Osteocyte (in vitro differentiated cells): ENCODE results near the gene ZNF784. TPM values are rescaled to one million over a fixed set of nuclear protein-coding genes. Genes with fewer than 3 reads are reported as not detected.

Experiments
- DNase-seq: peaks from one replicate; pipeline ENCODE4 v3.0.0; 2021; ENCODE audit warnings: mixed read lengths; ENCODE audit not compliant: unreplicated experiment; ENCODE audit errors: extremely low spot score
- H3K27ac Mint-ChIP-seq: one replicate; pipeline ENCODE4 v1.8.0; 2021; ENCODE audit warnings: mild to moderate bottlenecking, mixed read lengths; ENCODE audit not compliant: unreplicated experiment
- H3K27me3 Mint-ChIP-seq: one replicate; pipeline ENCODE4 v1.8.0; 2021; ENCODE audit warnings: mixed read lengths; ENCODE audit not compliant: unreplicated experiment
- H3K36me3 Mint-ChIP-seq: one replicate; pipeline ENCODE4 v1.8.0; 2021; ENCODE audit warnings: mixed read lengths; ENCODE audit not compliant: unreplicated experiment
- H3K4me1 Mint-ChIP-seq: one replicate; pipeline ENCODE4 v1.8.0; 2021; ENCODE audit warnings: mixed read lengths; ENCODE audit not compliant: unreplicated experiment
- H3K4me3 Mint-ChIP-seq: one replicate; pipeline ENCODE4 v1.8.0; 2021; ENCODE audit warnings: mild to moderate bottlenecking, moderate library complexity, mixed read lengths; ENCODE audit not compliant: unreplicated experiment
- H3K9me3 Mint-ChIP-seq: one replicate; pipeline ENCODE4 v1.8.0; 2021; ENCODE audit warnings: mixed read lengths; ENCODE audit not compliant: unreplicated experiment
- total RNA-seq: library from RNA; stranded (reverse); gene quantifications from 2 replicates; pipeline ENCODE4 v1.2.1, GENCODE V29; 2021
- TF ChIP-seq, protein P1 (sequence below): fragments of 200-600 bp; sonication (generic); IDR thresholded peaks from 2 replicates; pipeline ENCODE4 v1.5.0; 2021; ENCODE audit warnings: antibody characterized with exemption, mild to moderate bottlenecking, moderate library complexity

The ZNF784 gene
- total RNA-seq, 1 donor from 2014 or later: 9.6 TPM

DNA sequence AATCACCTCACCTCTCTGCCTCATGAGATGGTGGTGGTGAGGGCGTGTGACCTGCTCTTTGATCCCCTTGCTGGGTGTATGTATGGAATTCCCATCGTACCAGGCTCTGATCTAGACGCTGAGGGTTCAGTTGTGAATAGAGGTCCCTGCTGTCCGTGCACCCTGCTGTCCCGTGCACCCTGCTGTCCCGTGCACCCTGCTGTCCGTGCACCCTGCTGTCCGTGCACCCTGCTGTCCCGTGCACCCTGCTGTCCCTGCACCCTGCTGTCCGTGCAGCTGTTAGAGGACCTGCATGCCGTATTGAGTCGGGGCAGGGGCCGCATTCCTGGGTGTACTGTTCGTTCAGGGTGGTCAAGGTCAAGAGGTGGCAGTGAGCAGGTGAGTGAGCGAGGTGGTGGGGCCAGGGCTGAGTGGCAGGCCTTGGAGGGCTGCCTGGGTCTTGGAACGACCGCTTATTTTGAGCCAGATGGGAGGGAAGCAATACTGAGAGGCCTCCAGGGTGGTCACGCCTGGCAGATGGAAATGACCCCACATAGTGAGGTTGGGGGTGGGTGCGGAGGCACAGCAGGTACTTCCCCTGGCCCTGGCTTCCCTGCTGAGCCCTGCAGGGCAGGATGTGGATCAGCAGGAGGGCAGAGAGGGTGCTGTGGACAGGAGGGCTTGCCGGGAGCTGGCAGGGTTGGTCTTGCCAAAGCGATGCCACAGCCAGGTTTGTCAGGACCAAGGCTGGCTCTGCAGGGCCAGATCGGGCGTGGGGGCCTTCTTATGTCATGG, 46.1 kb upstream of the ZNF784 start:
- TF ChIP-seq, protein P1, sequence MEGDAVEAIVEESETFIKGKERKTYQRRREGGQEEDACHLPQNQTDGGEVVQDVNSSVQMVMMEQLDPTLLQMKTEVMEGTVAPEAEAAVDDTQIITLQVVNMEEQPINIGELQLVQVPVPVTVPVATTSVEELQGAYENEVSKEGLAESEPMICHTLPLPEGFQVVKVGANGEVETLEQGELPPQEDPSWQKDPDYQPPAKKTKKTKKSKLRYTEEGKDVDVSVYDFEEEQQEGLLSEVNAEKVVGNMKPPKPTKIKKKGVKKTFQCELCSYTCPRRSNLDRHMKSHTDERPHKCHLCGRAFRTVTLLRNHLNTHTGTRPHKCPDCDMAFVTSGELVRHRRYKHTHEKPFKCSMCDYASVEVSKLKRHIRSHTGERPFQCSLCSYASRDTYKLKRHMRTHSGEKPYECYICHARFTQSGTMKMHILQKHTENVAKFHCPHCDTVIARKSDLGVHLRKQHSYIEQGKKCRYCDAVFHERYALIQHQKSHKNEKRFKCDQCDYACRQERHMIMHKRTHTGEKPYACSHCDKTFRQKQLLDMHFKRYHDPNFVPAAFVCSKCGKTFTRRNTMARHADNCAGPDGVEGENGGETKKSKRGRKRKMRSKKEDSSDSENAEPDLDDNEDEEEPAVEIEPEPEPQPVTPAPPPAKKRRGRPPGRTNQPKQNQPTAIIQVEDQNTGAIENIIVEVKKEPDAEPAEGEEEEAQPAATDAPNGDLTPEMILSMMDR: no peak
- H3K36me3 Mint-ChIP-seq: peaks cover 22% of the 10 kb centered on the region
- peaks cover 18% of the 10 kb centered on the region for H3K4me1 Mint-ChIP-seq
- DNase-seq: peak; percentile 92
- no peak overlapping the region for H3K27ac Mint-ChIP-seq
- no peaks in the 10 kb centered on the region for H3K9me3 Mint-ChIP-seq
- H3K27me3 Mint-ChIP-seq: no peaks in the 10 kb centered on the region
- H3K4me3 Mint-ChIP-seq: no peak overlapping the region

DNA sequence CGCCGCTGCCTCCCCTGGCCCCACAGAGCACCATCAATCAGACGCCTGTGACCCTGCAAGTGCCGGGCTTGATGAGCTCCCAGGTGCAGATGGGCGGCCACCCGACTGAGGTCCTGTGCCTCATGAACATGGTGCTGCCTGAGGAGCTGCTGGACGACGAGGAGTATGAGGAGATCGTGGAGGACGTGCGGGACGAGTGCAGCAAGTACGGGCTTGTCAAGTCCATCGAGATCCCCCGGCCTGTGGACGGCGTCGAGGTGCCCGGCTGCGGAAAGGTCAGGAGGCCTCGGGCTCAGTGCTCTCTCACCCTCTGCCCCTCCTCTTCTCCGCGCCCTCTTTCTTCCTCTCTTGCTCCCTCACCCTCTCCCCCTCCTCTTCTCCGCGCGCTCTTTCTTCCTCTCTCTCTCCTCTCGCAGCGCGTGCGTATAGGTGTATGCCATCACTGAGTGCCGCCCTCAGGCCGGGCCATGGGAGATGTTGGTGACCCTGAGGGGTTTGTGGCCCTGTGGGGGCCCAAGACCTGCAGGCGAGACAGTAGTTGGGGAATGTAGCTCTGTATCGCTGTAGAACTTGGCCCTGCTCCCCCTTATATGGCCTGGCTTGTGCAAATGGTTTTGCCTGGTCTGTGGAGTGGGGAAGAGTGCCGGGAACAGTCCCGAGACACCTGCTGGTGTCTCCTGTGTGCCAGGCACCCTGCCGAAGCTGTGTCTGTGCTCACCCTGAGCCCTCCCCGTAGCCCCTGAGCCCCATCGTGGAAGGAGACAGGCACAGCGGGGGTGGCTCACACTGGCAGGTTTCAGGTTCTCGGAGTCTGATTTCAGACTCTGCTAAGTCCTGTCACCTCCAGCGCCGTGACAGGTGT, 45.3 kb upstream of the ZNF784 start:
- peaks cover 17% of the 10 kb centered on the region for H3K4me1 Mint-ChIP-seq
- H3K27me3 Mint-ChIP-seq: no peaks in the 10 kb centered on the region
- H3K4me3 Mint-ChIP-seq: no peak overlapping the region
- H3K27ac Mint-ChIP-seq: no peak overlapping the region
- DNase-seq: no peak
- TF ChIP-seq, protein P1: no peak
- no peaks in the 10 kb centered on the region for H3K9me3 Mint-ChIP-seq
- peaks cover 22% of the 10 kb centered on the region for H3K36me3 Mint-ChIP-seq

DNA sequence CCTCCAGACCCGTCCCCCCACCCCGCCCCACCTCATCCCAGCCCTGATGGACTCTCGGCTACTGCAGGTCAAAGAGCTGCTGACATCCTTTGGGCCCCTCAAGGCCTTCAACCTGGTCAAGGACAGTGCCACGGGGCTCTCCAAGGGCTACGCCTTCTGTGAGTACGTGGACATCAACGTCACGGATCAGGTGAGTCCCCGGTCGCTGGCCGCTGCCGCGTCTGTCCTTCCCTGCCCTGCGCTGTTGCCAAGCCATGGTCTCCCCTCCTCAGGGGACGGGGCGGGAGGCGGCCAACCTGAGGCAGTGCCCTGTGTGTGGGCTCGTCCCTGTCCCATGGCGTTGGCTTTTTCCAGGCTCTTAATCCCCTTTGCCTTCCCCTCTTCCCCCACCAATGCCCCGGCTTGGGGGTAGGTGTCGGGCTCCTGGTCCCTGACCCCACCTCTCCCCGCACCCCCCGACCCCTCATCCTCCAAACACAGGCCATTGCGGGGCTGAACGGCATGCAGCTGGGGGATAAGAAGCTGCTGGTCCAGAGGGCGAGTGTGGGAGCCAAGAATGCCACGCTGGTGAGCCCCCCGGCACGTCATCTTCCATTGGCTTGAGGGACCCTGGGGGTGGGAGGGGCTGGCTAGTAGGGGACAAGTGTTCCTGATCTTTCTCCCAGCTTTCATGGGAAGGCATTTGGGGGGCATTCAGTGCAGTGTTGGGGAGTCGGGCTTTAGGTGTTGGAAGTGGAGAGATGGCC, 44.4 kb upstream of the ZNF784 start:
- no peaks in the 10 kb centered on the region for H3K27me3 Mint-ChIP-seq

DNA sequence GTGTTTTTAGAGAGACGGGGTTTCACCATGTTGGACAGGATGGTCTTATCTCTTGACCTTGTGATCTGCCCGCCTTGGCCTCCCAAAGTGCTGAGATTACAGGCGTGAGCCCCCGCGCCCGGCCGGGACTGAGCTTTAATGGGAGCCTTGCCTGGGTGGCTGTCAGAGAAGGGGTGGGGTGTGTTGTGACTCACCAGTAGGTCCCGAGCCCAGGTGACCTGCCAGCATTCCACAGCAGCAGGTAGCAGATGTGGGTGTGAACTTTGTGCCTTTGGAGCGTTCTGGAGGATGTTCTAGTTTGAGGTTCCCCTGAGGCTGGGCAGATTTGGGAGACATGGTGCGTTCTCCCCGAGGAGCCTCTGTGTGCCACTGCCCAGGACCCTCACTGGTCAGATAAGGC, 43.6 kb upstream of the ZNF784 start:
- Mint-ChIP-seq H3K9me3 (no peaks in the 10 kb centered on the region), H3K36me3 (peaks cover 33% of the 10 kb centered on the region), H3K4me1 (peaks cover 12% of the 10 kb centered on the region), H3K27me3 (no peaks in the 10 kb centered on the region), H3K4me3 (no peak overlapping the region), H3K27ac (no peak overlapping the region)
- DNase-seq: no peak
- TF ChIP-seq, protein P1: no peak

More for the DNA sequence above, 44.4 kb upstream of the ZNF784 start:
- DNase-seq: no peak
- H3K27ac Mint-ChIP-seq: no peak overlapping the region
- peaks cover 27% of the 10 kb centered on the region for H3K36me3 Mint-ChIP-seq
- TF ChIP-seq, protein P1: no peak
- H3K4me1 Mint-ChIP-seq: peaks cover 13% of the 10 kb centered on the region
- no peak overlapping the region for H3K4me3 Mint-ChIP-seq
- no peaks in the 10 kb centered on the region for H3K9me3 Mint-ChIP-seq
